Smooth muscle cell (in vitro differentiated cells): ENCODE measurements around the gene ELP2. TPM values are rescaled to one million over a fixed set of nuclear protein-coding genes. Genes with fewer than 3 reads are reported as not detected.
A peak's percentile ranks its signal among the peaks of the same experiment; 100 is the strongest.

Source experiments
- DNase-seq: peaks from one replicate; lab custom pipeline; 2025; ENCODE audit not compliant: unreplicated experiment; lab: John Stamatoyannopoulos, UW
- H2AFZ ChIP-seq: fragments of 200-600 bp; sonication (generic); 2 replicates; pipeline ENCODE4 v1.6.0; 2016; ENCODE audit warnings: antibody characterized with exemption, low read depth, mild to moderate bottlenecking
- H3F3A ChIP-seq: fragments of 200-600 bp; sonication (generic); 2 replicates; pipeline ENCODE4 v1.6.0; 2017; ENCODE audit warnings: antibody characterized with exemption, low read depth
- H3K27ac ChIP-seq: fragments of 200-600 bp; sonication (generic); 2 replicates; pipeline ENCODE4 v1.5.1; 2016; ENCODE audit warnings: low read depth, mild to moderate bottlenecking
- H3K27me3 ChIP-seq: fragments of 200-600 bp; sonication (generic); 2 replicates; pipeline ENCODE4 v1.6.1; 2016; ENCODE audit warnings: low read depth, mild to moderate bottlenecking
- H3K36me3 ChIP-seq: fragments of 200-600 bp; sonication (generic); 2 replicates; pipeline ENCODE4 v1.5.1; 2016; ENCODE audit warnings: low read depth
- H3K4me1 ChIP-seq: fragments of 200-600 bp; sonication (generic); 2 replicates; pipeline ENCODE4 v1.5.1; 2016; ENCODE audit warnings: low read depth
- H3K4me2 ChIP-seq: fragments of 200-600 bp; sonication (generic); 2 replicates; pipeline ENCODE4 v1.6.0; 2016; ENCODE audit warnings: mild to moderate bottlenecking
- H3K4me3 ChIP-seq: fragments of 200-600 bp; sonication (generic); 2 replicates; pipeline ENCODE4 v1.5.1; 2016; ENCODE audit warnings: mild to moderate bottlenecking
- H3K79me2 ChIP-seq: fragments of 200-600 bp; sonication (generic); 2 replicates; pipeline ENCODE4 v1.6.0; 2016; ENCODE audit warnings: low read depth, mild to moderate bottlenecking
- H3K9ac ChIP-seq: fragments of 200-600 bp; sonication (generic); 2 replicates; pipeline ENCODE4 v1.6.0; 2016; ENCODE audit warnings: low read depth
- H3K9me3 ChIP-seq: fragments of 200-600 bp; sonication (generic); replicated peaks from 2 replicates; pipeline ENCODE4 v1.5.1; 2016; ENCODE audit warnings: low read depth
- H4K20me1 ChIP-seq: fragments of 200-600 bp; sonication (generic); 2 replicates; pipeline ENCODE4 v1.6.0; 2016; ENCODE audit warnings: low read depth
- CTCF ChIP-seq: fragments of 200-600 bp; sonication (generic); IDR thresholded peaks from 2 replicates; pipeline ENCODE4 v1.5.1; 2017; ENCODE audit warnings: borderline replicate concordance, mild to moderate bottlenecking, antibody characterized with exemption; ENCODE audit not compliant: insufficient read depth, poor library complexity, severe bottlenecking
- WGBS: methylation state at CpG from one replicate; pipeline ENCODE4 v1.1.7; 2016; ENCODE audit warnings: low lambda C conversion rate; 5-methylcytosine and 5-hydroxymethylcytosine counted together
- polyA plus RNA-seq: library from polyadenylated mRNA; unstranded; fragments of >200 nt; fragmentation: Nextera tagmentation; extraction: Ambion mirVana; gene quantifications from 2 replicates; pipeline ENCODE4 v1.2.1, GENCODE V29; 2016
- total RNA-seq: library from RNA; depleted of rRNA; stranded (reverse); fragments of >200 nt; gene quantifications from 2 replicates; pipeline ENCODE4 v1.2.3, GENCODE V29; 2014

Gene ELP2
- total and polyA plus RNA-seq, 2 experiments from 2014 or later: 69.3 to 90.1 TPM

GRCh38 chr18:36187826-36188721 lies 58.4 kb downstream of the ELP2 start:
- Histone ChIP-seq H3K27me3 (peaks cover 5% of the 10 kb centered on the region), H3F3A (no peaks in the 10 kb centered on the region), H3K36me3 (no peaks in the 10 kb centered on the region), H3K79me2 (peaks cover 5% of the 10 kb centered on the region), H2AFZ (peak overlapping the region; percentile 93), H3K27ac (no peak overlapping the region), H3K4me1 (peaks cover 5% of the 10 kb centered on the region), H3K9me3 (no peaks in the 10 kb centered on the region), H3K4me2 (peak overlapping the region; percentile 99), H3K4me3 (peak overlapping the region; percentile 74), H3K9ac (no peak overlapping the region), H4K20me1 (no peaks in the 10 kb centered on the region)
- no peak for TF ChIP-seq CTCF
- WGBS: 30% methylated on average over 43 of the region's 43 CpGs
- DNase-seq: no peak

GRCh38 chr18:36188916-36189315 lies 59.2 kb downstream of the ELP2 start:
- Histone ChIP-seq H3K36me3 (no peaks in the 10 kb centered on the region), H3F3A (no peaks in the 10 kb centered on the region), H2AFZ (no peak overlapping the region), H4K20me1 (no peaks in the 10 kb centered on the region), H3K4me2 (no peak overlapping the region), H3K9me3 (no peaks in the 10 kb centered on the region), H3K79me2 (peaks cover 5% of the 10 kb centered on the region), H3K4me1 (peaks cover 5% of the 10 kb centered on the region), H3K9ac (no peak overlapping the region), H3K27me3 (peaks cover 4% of the 10 kb centered on the region), H3K4me3 (no peak overlapping the region), H3K27ac (no peak overlapping the region)
- TF ChIP-seq CTCF: no peak
- no peak for DNase-seq
- WGBS: 68% methylated on average over 3 of the region's 3 CpGs

- no peak overlapping the region for H3K9ac ChIP-seq
- no peaks in the 10 kb centered on the region for H3K36me3 ChIP-seq
- peaks cover 5% of the 10 kb centered on the region for H3K4me1 ChIP-seq
- H3K4me3 ChIP-seq: no peak overlapping the region
- H2AFZ ChIP-seq: no peak overlapping the region
- DNase-seq: no peak
- H3K27me3 ChIP-seq: no peaks in the 10 kb centered on the region
- no peak overlapping the region for H3K27ac ChIP-seq
- no peaks in the 10 kb centered on the region for H3K9me3 ChIP-seq
- no peak overlapping the region for H3K4me2 ChIP-seq
- TF ChIP-seq CTCF: no peak
- peaks cover 5% of the 10 kb centered on the region for H3K79me2 ChIP-seq
- H3F3A ChIP-seq: no peaks in the 10 kb centered on the region
- WGBS: 92% methylated on average over 4 of the region's 4 CpGs
- H4K20me1 ChIP-seq: no peaks in the 10 kb centered on the region
Observed at GRCh38 chr18:36189486-36189885, 59.8 kb downstream of the ELP2 start.

- Histone ChIP-seq H3K4me3 (no peak overlapping the region), H3K27me3 (no peaks in the 10 kb centered on the region), H3K9me3 (no peaks in the 10 kb centered on the region), H2AFZ (no peak overlapping the region), H3F3A (no peaks in the 10 kb centered on the region), H3K36me3 (no peaks in the 10 kb centered on the region), H3K9ac (no peak overlapping the region), H3K4me1 (peaks cover 5% of the 10 kb centered on the region), H4K20me1 (no peaks in the 10 kb centered on the region), H3K79me2 (peaks cover 5% of the 10 kb centered on the region), H3K27ac (no peak overlapping the region), H3K4me2 (no peak overlapping the region)
- DNase-seq: no peak
- 96% methylated on average over 3 of the region's 3 CpGs for WGBS
- no peak for TF ChIP-seq CTCF
Observed at GRCh38 chr18:36191286-36191685, 61.6 kb downstream of the ELP2 start.
